Kidney tubule cell (primary cell): ENCODE data around the gene GSTO2.

Experiments used
- DNase-seq: peaks from one replicate; pipeline ENCODE4 v3.0.0-alpha.2; 2018; ENCODE audit warnings: low spot score

Gene GSTO2

GRCh38 chr10:104308439-104308903 is 39.5 kb downstream of the GSTO2 start:
- DNase-seq: no peak

- peak; percentile 78 for DNase-seq
Observed at GRCh38 chr10:104309980-104310978, 41.3 kb downstream of the GSTO2 start.

- DNase-seq: no peak
Observed at GRCh38 chr10:104311184-104311720, 42.3 kb downstream of the GSTO2 start.

GRCh38 chr10:104314591-104315485 is 45.9 kb downstream of the GSTO2 start:
- no peak for DNase-seq

GRCh38 chr10:104315486-104315921 is 46.5 kb downstream of the GSTO2 start:
- no peak for DNase-seq

- no peak for DNase-seq
Observed at GRCh38 chr10:104316321-104317099, 47.5 kb downstream of the GSTO2 start.

GRCh38 chr10:104317269-104317710 is 48.3 kb downstream of the GSTO2 start:
- DNase-seq: no peak

GRCh38 chr10:104317726-104318299 is 48.8 kb downstream of the GSTO2 start:
- DNase-seq: peak; percentile 51

- no peak for DNase-seq
Observed at GRCh38 chr10:104318326-104318725, 49.3 kb downstream of the GSTO2 start.

GRCh38 chr10:104318810-104319741 is 50.1 kb downstream of the GSTO2 start:
- no peak for DNase-seq

- DNase-seq: no peak
Observed at GRCh38 chr10:104321226-104321625, 52.2 kb downstream of the GSTO2 start.

GRCh38 chr10:104321725-104322415 is 52.9 kb downstream of the GSTO2 start:
- DNase-seq: no peak

- no peak for DNase-seq
Observed at GRCh38 chr10:104322416-104322782, 53.4 kb downstream of the GSTO2 start.

- DNase-seq: no peak
Observed at GRCh38 chr10:104323085-104323484, 54.1 kb downstream of the GSTO2 start.

- DNase-seq: no peak
Observed at GRCh38 chr10:104323760-104324201, 54.8 kb downstream of the GSTO2 start.

- DNase-seq: no peak
Observed at GRCh38 chr10:104324221-104324686, 55.3 kb downstream of the GSTO2 start.

- no peak for DNase-seq
Observed at GRCh38 chr10:104324931-104325330, 55.9 kb downstream of the GSTO2 start.

GRCh38 chr10:104325436-104326435 is 56.8 kb downstream of the GSTO2 start:
- DNase-seq: no peak
